NCI-H128 (cell line): ENCODE data around the gene SLC36A3.
"Not testable (repeated sequence)": the region's sequence is repeated elsewhere in the genome, so short reads cannot be mapped to it uniquely, and the experiment has no call there.

Experiments
- DNase-seq: peaks from one replicate; lab custom pipeline; 2025; ENCODE audit not compliant: unreplicated experiment; lab: John Stamatoyannopoulos, UW

Gene SLC36A3

DNA sequence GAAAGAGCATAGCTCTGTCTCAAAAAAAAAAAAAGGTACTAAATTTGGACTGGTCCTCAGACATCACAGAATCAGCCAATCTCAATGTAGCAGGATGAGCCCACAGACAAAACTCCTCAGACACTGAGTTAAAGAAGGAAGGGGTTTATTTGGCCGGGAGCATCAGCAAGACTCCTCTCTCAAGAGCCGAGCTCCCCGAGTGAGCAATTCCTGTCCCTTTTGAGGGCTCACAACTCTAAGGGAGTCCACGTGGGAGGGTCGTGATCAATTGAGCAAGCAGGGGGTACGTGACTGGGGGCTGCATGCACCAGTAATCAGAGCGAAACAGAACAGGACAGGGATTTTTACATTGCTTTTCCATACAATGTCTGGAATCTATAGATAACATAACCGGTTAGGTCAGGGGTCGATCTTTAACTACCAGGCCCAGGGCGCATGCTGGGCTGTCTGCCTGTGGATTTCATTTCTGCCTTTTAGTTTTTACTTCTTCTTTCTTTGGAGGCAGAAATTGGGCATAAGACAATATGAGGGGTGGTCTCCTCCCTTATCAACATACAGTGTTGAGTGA is 63.2 kb downstream of the SLC36A3 start:
- DNase-seq: not testable (repeated sequence)

DNA sequence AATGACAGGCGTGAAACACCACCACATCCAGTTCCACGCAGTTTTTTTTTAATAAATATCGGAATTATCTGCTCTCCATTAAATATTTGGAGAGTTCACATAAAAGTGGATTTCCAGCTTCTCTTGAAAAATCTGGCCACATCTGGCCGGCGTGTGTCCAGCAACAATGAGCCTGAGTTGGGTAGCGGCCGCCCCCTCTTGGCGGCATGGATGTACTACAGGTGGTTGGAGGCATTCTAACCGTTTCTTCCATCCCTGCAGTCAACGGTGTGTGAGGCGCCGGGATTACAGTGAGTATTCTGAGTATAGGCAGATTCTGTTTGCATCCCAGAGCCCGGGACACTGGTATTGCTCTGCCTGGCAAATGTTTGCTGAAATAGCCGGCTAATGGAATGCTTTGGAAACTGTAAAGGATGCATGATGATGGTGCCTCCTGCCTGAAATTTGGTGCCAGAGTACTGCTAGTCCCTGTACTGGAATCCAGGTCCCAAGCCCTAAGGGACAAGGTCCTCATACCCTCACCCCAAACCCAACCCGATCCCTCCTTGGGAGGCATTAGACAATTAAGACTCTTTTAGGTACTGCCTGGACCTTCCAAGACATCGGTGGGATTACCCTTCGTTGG is 64.2 kb downstream of the SLC36A3 start:
- no peak for DNase-seq

DNA sequence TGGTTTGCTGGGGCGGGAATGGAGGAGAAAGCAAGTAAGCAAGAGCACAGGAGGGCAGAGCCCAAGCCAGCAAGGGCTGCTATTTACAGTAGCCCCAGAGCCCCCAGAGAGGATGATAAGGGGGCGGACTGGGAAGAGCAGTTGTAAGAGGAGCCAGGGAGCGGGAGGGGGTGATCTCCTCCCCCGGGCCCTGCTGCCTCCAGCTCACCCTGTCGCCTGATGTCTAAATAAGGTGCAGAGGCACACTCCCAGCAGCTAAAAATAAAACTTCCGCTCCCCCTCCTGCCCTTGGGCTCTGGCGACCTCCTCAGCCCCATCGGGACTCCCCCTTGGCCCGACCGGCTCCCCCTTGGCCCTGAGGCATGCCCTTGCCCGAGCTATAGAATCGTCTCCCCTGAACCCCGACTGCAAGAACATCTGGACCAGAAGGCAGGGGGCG is 65.2 kb downstream of the SLC36A3 start:
- DNase-seq: no peak

DNA sequence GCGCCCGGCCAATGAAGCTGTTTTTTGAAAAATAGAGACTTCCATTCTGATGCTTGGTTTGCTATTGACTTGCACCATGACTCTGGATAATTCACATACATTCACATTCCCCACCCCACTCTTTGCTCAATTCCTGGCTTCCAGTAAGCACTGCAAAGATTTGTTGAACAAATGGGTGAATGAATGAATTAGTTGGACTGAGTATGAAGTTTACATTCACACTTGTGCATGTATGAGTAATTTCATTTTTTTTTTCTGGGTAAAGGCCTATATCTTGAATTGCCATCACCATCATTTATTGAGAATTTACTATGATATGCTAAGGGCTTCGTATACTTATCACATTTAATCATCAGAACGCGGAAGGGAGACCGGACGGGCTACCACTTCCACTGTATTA is 65.9 kb downstream of the SLC36A3 start:
- DNase-seq: no peak

GRCh38 chr5:151236888-151237287 is 66.7 kb downstream of the SLC36A3 start:
- DNase-seq: no peak

- not testable (repeated sequence) for DNase-seq
These were observed 68.4 kb downstream of the SLC36A3 start for GRCh38 chr5:151235239-151235571.

DNA sequence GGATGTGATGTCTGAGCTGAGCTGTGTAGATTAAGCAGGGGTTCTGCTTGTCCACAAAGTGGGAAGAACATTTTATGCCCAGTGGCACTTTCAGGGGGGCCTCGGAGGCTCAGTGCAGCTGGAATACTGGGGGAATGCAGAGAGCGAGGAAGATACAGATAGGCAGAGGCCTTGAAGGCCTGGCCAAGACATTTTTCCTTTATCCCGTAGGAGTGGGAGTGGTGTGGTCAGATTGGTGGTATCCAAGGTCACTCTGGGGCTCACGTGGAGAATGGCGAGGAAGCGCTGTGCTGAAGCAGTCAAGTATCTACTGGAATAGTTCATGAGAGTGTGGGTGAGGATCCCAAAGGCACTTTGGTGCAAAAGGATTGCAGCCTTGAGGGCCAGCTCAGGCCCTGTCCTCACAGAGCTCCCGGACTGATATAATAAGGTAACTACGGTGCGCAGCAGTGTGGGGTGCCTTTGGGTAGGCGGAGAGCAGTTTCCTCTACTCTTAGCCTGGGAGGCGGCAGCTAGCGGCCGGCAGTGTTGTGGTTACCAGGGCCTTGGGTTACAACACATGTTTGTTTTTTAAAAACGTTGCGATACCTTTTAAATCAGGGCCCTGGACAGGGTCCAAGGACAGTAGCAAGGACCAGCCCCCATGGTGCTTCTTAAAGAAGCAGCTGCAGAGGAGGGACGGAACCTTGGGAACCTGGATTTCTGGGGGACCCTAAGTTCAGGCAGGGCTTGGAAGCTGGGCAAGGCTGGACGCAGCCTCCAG is 68.9 kb downstream of the SLC36A3 start:
- no peak for DNase-seq

GRCh38 chr5:151233616-151234085 is 69.9 kb downstream of the SLC36A3 start:
- DNase-seq: no peak

- DNase-seq: no peak
These were observed 72.2 kb downstream of the SLC36A3 start for GRCh38 chr5:151231359-151231758.

DNA sequence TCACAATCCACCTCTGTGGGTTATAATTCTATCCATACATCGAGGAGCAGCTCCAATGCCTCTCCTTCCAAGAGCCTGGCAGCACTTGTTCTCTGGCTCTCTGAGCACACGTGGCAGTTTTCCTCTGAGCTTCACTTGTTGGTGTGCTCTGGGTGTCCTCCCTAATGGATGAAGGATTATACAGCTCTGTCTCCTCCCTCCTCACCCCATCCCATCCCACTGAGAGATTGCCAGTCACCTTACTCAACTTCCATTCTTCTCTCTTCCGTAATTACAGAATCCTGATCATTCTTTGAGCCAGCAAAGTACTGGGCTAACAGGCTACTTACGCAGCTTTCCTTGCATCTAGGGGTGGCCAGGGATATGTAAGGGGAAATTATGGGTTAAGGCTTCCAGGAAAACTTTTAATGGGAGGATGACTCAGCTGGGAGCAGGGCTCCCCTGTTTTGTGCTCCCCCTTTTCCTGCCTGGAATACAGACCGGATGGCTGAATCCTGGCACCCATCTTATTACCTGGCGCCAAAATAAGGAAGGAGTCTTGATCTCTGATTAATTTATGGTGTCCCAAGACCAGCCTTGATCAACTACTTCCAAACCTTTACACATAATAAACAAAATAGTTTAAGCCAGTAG is 73.4 kb downstream of the SLC36A3 start:
- DNase-seq: no peak

GRCh38 chr5:151228986-151229385 is 74.6 kb downstream of the SLC36A3 start:
- no peak for DNase-seq

DNA sequence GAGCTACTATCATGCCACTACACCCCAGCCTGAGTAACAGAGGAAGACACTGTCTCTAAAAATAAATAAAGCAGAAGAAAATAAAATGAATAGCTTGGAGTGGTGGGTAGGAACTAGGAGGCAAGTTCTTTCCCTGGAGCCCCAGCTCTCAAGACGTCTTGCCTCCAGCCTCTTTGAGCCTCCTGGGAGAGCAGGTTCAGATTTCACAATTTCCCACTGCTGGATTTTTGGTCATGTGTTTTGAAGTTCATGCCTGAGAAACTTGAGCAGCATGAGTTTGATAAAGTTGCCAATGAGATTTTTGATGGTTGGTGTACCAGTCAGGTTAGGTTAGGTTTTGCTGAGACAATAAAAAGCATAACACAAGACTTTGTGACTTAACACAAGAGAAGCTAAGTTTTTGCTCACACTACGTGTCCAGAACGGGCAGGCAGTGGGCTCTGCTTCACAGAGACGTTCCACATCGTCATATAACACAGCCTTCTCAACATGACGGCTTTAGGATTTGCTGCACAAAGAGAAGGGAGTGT is 75.6 kb downstream of the SLC36A3 start:
- DNase-seq: no peak
